GM19395 (cell line): ENCODE data around the gene CCDC13.

Experiments
- ATAC-seq: cut with Tn5 transposase; IDR thresholded peaks from one replicate; pipeline ENCODE4 v1.9.1; 2021; ENCODE audit warnings: mild to moderate bottlenecking, moderate library complexity; ENCODE audit not compliant: unreplicated experiment

Gene CCDC13

GRCh38 chr3:42800251-42800650 is 27.2 kb upstream of the CCDC13 start:
- no peak for ATAC-seq

GRCh38 chr3:42799376-42799775 is 26.3 kb upstream of the CCDC13 start:
- ATAC-seq = no peak

GRCh38 chr3:42796332-42796885 is 23.4 kb upstream of the CCDC13 start:
- no peak for ATAC-seq

- ATAC-seq = no peak
Measured at GRCh38 chr3:42795621-42796181, 22.6 kb upstream of the CCDC13 start.

GRCh38 chr3:42790714-42791229 is 17.7 kb upstream of the CCDC13 start:
- no peak for ATAC-seq

- no peak for ATAC-seq
Measured at GRCh38 chr3:42786631-42787030, 13.6 kb upstream of the CCDC13 start.

- no peak for ATAC-seq
Measured at GRCh38 chr3:42786212-42786611, 13.2 kb upstream of the CCDC13 start.

- peak; percentile 79 for ATAC-seq
Measured at GRCh38 chr3:42780892-42781700, 8.0 kb upstream of the CCDC13 start.

GRCh38 chr3:42780398-42780797 is 7.3 kb upstream of the CCDC13 start:
- no peak for ATAC-seq

- ATAC-seq = no peak
Measured at GRCh38 chr3:42778644-42779043, 5.6 kb upstream of the CCDC13 start.

GRCh38 chr3:42773409-42773751 is 327 bp upstream of the CCDC13 start:
- ATAC-seq = peak; percentile 30

- ATAC-seq = no peak
Measured at GRCh38 chr3:42771271-42771670, 1.8 kb downstream of the CCDC13 start.

GRCh38 chr3:42769477-42770131 is 3.4 kb downstream of the CCDC13 start:
- ATAC-seq = no peak

- no peak for ATAC-seq
Measured at GRCh38 chr3:42764561-42765295, 8.3 kb downstream of the CCDC13 start.

- ATAC-seq = no peak
Measured at GRCh38 chr3:42764115-42764514, 8.9 kb downstream of the CCDC13 start.

- peak; percentile 47 for ATAC-seq
Measured at GRCh38 chr3:42763021-42763420, 10.0 kb downstream of the CCDC13 start.

- ATAC-seq = no peak
Measured at GRCh38 chr3:42762046-42762724, 10.9 kb downstream of the CCDC13 start.

GRCh38 chr3:42758126-42758525 is 14.9 kb downstream of the CCDC13 start:
- ATAC-seq = no peak

- ATAC-seq = no peak
Measured at GRCh38 chr3:42756681-42757213, 16.3 kb downstream of the CCDC13 start.
